OCI-LY1 (cell line): ENCODE measurements around the gene AFF1.

Experiments
- H2AFZ ChIP-seq: fragments of 200-600 bp; sonication (generic), shearing (Covaris generic); 2 replicates; pipeline ENCODE4 v1.6.0; 2014; ENCODE audit warnings: antibody characterized with exemption, mild to moderate bottlenecking, low read length
- H3F3A ChIP-seq: fragments of 200-600 bp; sonication (generic), shearing (Covaris generic); 2 replicates; pipeline ENCODE4 v1.6.0; 2014; ENCODE audit warnings: mild to moderate bottlenecking, antibody characterized with exemption, low read length, moderate library complexity; ENCODE audit not compliant: insufficient read depth
- H3K27ac ChIP-seq: fragments of 200-600 bp; sonication (generic); 2 replicates; pipeline ENCODE4 v1.5.1; 2014; ENCODE audit warnings: low read length, mixed run types, mild to moderate bottlenecking, low read depth; ENCODE audit not compliant: poor library complexity, severe bottlenecking
- H3K27me3 ChIP-seq: fragments of 200-600 bp; sonication (generic); 2 replicates; pipeline ENCODE4 v1.6.0; 2014; ENCODE audit warnings: antibody characterized with exemption, mild to moderate bottlenecking, low read length, moderate library complexity; ENCODE audit not compliant: insufficient read depth
- H3K36me3 ChIP-seq: fragments of 200-600 bp; sonication (generic); 2 replicates; pipeline ENCODE4 v1.6.1; 2014; ENCODE audit warnings: mild to moderate bottlenecking, antibody characterized with exemption, low read length, moderate library complexity, mixed read lengths; ENCODE audit not compliant: insufficient read depth
- H3K4me1 ChIP-seq: fragments of 200-600 bp; sonication (generic); 2 replicates; pipeline ENCODE4 v1.5.1; 2014; ENCODE audit warnings: mild to moderate bottlenecking, low read length, moderate library complexity; ENCODE audit not compliant: insufficient read depth, severe bottlenecking
- H3K4me2 ChIP-seq: fragments of 200-600 bp; sonication (generic), shearing (Covaris generic); 2 replicates; pipeline ENCODE4 v1.6.1; 2014; ENCODE audit warnings: low read length
- H3K4me3 ChIP-seq: fragments of 200-600 bp; sonication (generic); 2 replicates; pipeline ENCODE4 v1.5.1; 2014; ENCODE audit warnings: low read length, low read depth, mild to moderate bottlenecking, mixed read lengths; ENCODE audit not compliant: poor library complexity, severe bottlenecking
- H3K79me2 ChIP-seq: fragments of 200-600 bp; shearing (Covaris generic); 2 replicates; pipeline ENCODE4 v1.6.1; 2016; ENCODE audit warnings: mixed run types, low read length, mixed read lengths; ENCODE audit not compliant: insufficient read depth
- H3K9ac ChIP-seq: fragments of 200-600 bp; sonication (generic), shearing (Covaris generic); 2 replicates; pipeline ENCODE4 v1.6.1; 2014; ENCODE audit warnings: mild to moderate bottlenecking, low read length, mixed read lengths
- H3K9me2 ChIP-seq: fragments of 200-600 bp; sonication (generic), shearing (Covaris generic); 2 replicates; pipeline ENCODE4 v1.6.1; 2014; ENCODE audit warnings: low read depth, mild to moderate bottlenecking, low read length, mixed read lengths
- H3K9me3 ChIP-seq: fragments of 200-600 bp; shearing (Covaris generic); 2 replicates; pipeline ENCODE4 v1.6.1; 2014; ENCODE audit warnings: low read length, mixed read lengths
- H4K20me1 ChIP-seq: fragments of 200-600 bp; sonication (generic), shearing (Covaris generic); 2 replicates; pipeline ENCODE4 v1.6.0; 2016; ENCODE audit warnings: mild to moderate bottlenecking, low read length; ENCODE audit not compliant: insufficient read depth
- CTCF ChIP-seq: fragments of 200-600 bp; sonication (generic), shearing (Covaris generic); IDR thresholded peaks from 2 replicates; pipeline ENCODE4 v1.5.1; 2017; ENCODE audit warnings: mild to moderate bottlenecking, antibody characterized with exemption, low read length, moderate library complexity, mixed read lengths
- EZH2 ChIP-seq: fragments of 200-600 bp; sonication (generic), shearing (Covaris generic); IDR thresholded peaks from 2 replicates; pipeline ENCODE4 v1.8.0; 2017; ENCODE audit warnings: borderline replicate concordance, mixed run types, mild to moderate bottlenecking, antibody characterized with exemption, low read length, moderate library complexity, mixed read lengths

AFF1 gene

GRCh38 chr4:87174672-87175071 lies 239.9 kb downstream of the AFF1 start:
- Histone ChIP-seq H3K9ac (no peak overlapping the region), H3K9me3 (no peaks in the 10 kb centered on the region), H3K4me2 (no peak overlapping the region), H2AFZ (no peak overlapping the region), H3K4me3 (no peak overlapping the region), H3K79me2 (no peaks in the 10 kb centered on the region), H4K20me1 (no peaks in the 10 kb centered on the region), H3F3A (no peaks in the 10 kb centered on the region), H3K9me2 (no peaks in the 10 kb centered on the region), H3K27ac (no peak overlapping the region), H3K27me3 (no peaks in the 10 kb centered on the region), H3K36me3 (peaks cover 11% of the 10 kb centered on the region), H3K4me1 (no peaks in the 10 kb centered on the region)
- no peak for TF ChIP-seq CTCF
- TF ChIP-seq EZH2 = no peak

- Histone ChIP-seq H3K9me2 (no peaks in the 10 kb centered on the region), H3K27me3 (no peaks in the 10 kb centered on the region), H3K4me2 (no peak overlapping the region), H3K4me3 (no peak overlapping the region), H3F3A (no peaks in the 10 kb centered on the region), H3K79me2 (no peaks in the 10 kb centered on the region), H3K27ac (no peak overlapping the region), H3K4me1 (no peaks in the 10 kb centered on the region), H3K9ac (no peak overlapping the region), H4K20me1 (no peaks in the 10 kb centered on the region), H3K36me3 (peaks cover 2% of the 10 kb centered on the region), H3K9me3 (no peaks in the 10 kb centered on the region), H2AFZ (no peak overlapping the region)
- no peak for TF ChIP-seq CTCF
- TF ChIP-seq EZH2 = no peak
These were observed 244.9 kb downstream of the AFF1 start for GRCh38 chr4:87179751-87180150.

- no peaks in the 10 kb centered on the region for H3K9me2 ChIP-seq
- TF ChIP-seq CTCF = no peak
- TF ChIP-seq EZH2 = no peak
- H3F3A ChIP-seq = no peaks in the 10 kb centered on the region
- no peak overlapping the region for H3K4me3 ChIP-seq
- H3K4me2 ChIP-seq = no peak overlapping the region
- no peaks in the 10 kb centered on the region for H3K9me3 ChIP-seq
- H4K20me1 ChIP-seq = no peaks in the 10 kb centered on the region
- no peak overlapping the region for H3K9ac ChIP-seq
- no peak overlapping the region for H2AFZ ChIP-seq
- H3K36me3 ChIP-seq = peaks cover 2% of the 10 kb centered on the region
- H3K79me2 ChIP-seq = no peaks in the 10 kb centered on the region
- no peaks in the 10 kb centered on the region for H3K4me1 ChIP-seq
- H3K27me3 ChIP-seq = no peaks in the 10 kb centered on the region
- H3K27ac ChIP-seq = no peak overlapping the region
These were observed 246.0 kb downstream of the AFF1 start for GRCh38 chr4:87180767-87181166.
